ENCODE results near the gene TSC1. TPM values are rescaled to one million over a fixed set of nuclear protein-coding genes. Genes with fewer than 3 reads are reported as not detected.

TSC1 gene
- total RNA-seq, 4 donors from 2014 or later: 48.4 to 206 (median 92.3) TPM

- H3K4me1 ChIP-seq: peaks cover 0 to 8% (median 1%) of the 10 kb centered on the region in 4 donors
- no peak for DNase-seq
- intact Hi-C loops (cut with DNase I; ENCODE audit: low total_unique reads): no loop called here
- H3K4me3 ChIP-seq: no peak overlapping the region
- H3K27ac ChIP-seq: no peak overlapping the region
- in situ Hi-C loops (cut with MboI; ENCODE audit: low pct_ligation_motif_present in 1 of 4, low pct_unique_long_range_greater_than_20kb in 1 of 4, low sequenced_read_pairs in 3 of 4): no loop called here
- no peaks in the 10 kb centered on the region for H3K36me3 ChIP-seq
- no peaks in the 10 kb centered on the region for H3K9me3 ChIP-seq
- WGBS, 2 donors (ENCODE audit: low coverage in 1 of 2): 63% methylated on average over 4 of the region's 4 CpGs; no CpG with 5 or more reads in 1 of the 2 donors
- TF ChIP-seq POLR2AphosphoS5 (IDR thresholded peaks at IDR 0.05): no peak
- TF ChIP-seq EP300 (IDR thresholded peaks at IDR 0.05; ENCODE audit: low read depth): no peak
- TF ChIP-seq POLR2A (IDR thresholded peaks at IDR 0.05): no peak
- H3K27me3 ChIP-seq: peaks cover 77% of the 10 kb centered on the region
Measured at GRCh38 chr9:132985071-132985350, 40.6 kb upstream of the TSC1 start.

GRCh38 chr9:132984202-132985070 is 40.0 kb upstream of the TSC1 start:
- intact Hi-C loops (cut with DNase I; ENCODE audit: low total_unique reads) (no loop called here), in situ Hi-C loops (cut with MboI; ENCODE audit: low pct_ligation_motif_present in 1 of 4, low pct_unique_long_range_greater_than_20kb in 1 of 4, low sequenced_read_pairs in 3 of 4) (no loop called here)
- Histone ChIP-seq H3K4me1 (peaks cover 0 to 8% (median 1%) of the 10 kb centered on the region in 4 donors), H3K4me3 (no peak overlapping the region), H3K27me3 (peaks cover 78% of the 10 kb centered on the region), H3K27ac (no peak overlapping the region), H3K36me3 (no peaks in the 10 kb centered on the region), H3K9me3 (no peaks in the 10 kb centered on the region)
- no peak for DNase-seq
- no peak for TF ChIP-seq EP300 (IDR thresholded peaks at IDR 0.05; ENCODE audit: low read depth)
- TF ChIP-seq, protein P1, sequence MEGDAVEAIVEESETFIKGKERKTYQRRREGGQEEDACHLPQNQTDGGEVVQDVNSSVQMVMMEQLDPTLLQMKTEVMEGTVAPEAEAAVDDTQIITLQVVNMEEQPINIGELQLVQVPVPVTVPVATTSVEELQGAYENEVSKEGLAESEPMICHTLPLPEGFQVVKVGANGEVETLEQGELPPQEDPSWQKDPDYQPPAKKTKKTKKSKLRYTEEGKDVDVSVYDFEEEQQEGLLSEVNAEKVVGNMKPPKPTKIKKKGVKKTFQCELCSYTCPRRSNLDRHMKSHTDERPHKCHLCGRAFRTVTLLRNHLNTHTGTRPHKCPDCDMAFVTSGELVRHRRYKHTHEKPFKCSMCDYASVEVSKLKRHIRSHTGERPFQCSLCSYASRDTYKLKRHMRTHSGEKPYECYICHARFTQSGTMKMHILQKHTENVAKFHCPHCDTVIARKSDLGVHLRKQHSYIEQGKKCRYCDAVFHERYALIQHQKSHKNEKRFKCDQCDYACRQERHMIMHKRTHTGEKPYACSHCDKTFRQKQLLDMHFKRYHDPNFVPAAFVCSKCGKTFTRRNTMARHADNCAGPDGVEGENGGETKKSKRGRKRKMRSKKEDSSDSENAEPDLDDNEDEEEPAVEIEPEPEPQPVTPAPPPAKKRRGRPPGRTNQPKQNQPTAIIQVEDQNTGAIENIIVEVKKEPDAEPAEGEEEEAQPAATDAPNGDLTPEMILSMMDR (IDR thresholded peaks at IDR 0.05): no peak
- no peak for TF ChIP-seq POLR2AphosphoS5 (IDR thresholded peaks at IDR 0.05)
- no peak for TF ChIP-seq POLR2A (IDR thresholded peaks at IDR 0.05)
- WGBS, 2 donors (ENCODE audit: low coverage in 1 of 2): 54 to 58% methylated on average over 7 to 20 of the region's 20 CpGs

DNA sequence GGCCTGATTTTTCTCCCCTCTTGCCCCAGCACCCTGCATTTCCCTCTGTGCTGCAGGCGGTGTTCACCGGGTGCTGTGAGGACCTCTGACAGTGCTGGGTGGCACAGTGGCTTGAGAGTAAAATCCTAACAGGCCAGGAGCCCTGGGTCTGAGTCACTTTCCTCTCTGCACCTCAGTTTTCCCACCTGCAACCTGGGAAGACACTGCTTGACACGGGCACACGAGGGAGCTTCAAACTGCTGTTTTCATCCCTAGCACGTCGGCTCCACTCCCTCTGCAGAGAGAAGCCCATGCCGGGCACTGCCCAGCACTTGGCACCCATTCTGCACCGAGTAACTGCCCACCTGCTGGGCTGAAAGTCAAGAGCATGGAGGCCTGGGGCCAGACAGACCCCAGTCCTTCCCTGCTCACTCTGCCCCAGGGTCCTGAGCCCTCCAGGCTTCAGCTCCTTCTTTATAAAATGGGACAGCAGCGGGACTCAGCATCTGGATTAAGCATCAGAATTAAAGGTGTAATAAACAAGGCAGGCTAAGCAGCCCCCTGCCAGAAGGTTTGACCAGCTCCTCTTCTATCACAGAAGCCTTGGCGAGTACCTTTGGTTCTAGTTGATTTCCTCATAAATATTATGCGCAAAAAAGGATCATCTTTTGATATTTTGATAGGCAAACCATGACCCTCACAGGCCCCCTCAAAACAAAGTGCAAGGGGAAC is 39.2 kb upstream of the TSC1 start:
- no peak overlapping the region for H3K4me3 ChIP-seq
- H3K36me3 ChIP-seq: no peaks in the 10 kb centered on the region
- 83 to 89% methylated on average over 7 to 11 of the region's 11 CpGs for WGBS, 2 donors (ENCODE audit: low coverage in 1 of 2)
- TF ChIP-seq POLR2A (IDR thresholded peaks at IDR 0.05) (no peak), POLR2AphosphoS5 (IDR thresholded peaks at IDR 0.05) (no peak), EP300 (IDR thresholded peaks at IDR 0.05; ENCODE audit: low read depth) (no peak)
- TF ChIP-seq, protein P1 (IDR thresholded peaks at IDR 0.05): no peak
- H3K4me1 ChIP-seq: peaks cover 0 to 10% (median 3%) of the 10 kb centered on the region in 4 donors
- no peak overlapping the region for H3K27ac ChIP-seq
- DNase-seq: no peak
- intact Hi-C loops (cut with DNase I; ENCODE audit: low total_unique reads) (no loop called here), in situ Hi-C loops (cut with MboI; ENCODE audit: low pct_ligation_motif_present in 1 of 4, low pct_unique_long_range_greater_than_20kb in 1 of 4, low sequenced_read_pairs in 3 of 4) (no loop called here)
- H3K9me3 ChIP-seq: no peaks in the 10 kb centered on the region
- H3K27me3 ChIP-seq: peaks cover 81% of the 10 kb centered on the region

DNA sequence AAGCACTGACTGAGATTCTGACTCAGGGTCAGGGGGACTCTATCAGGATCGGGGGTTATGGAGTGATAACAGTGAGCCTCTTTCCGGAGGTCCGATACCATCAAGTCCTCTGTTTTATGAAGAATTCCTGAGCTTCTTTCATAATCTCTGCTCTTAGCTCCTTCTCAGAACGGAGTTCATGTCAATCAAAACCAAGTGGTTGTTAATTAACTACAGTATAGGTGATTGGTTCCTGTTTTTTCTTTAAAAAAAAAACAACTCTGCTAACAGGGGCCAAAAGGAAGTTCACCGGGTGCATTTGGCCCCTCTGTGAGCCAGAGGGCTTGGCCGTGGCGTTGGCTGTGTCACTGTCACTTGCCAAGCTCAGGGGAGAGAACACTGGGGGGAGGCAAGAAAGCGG is 38.0 kb upstream of the TSC1 start:
- in situ Hi-C loops (cut with MboI; ENCODE audit: low pct_ligation_motif_present in 1 of 4, low pct_unique_long_range_greater_than_20kb in 1 of 4, low sequenced_read_pairs in 3 of 4) (no loop called here), intact Hi-C loops (cut with DNase I; ENCODE audit: low total_unique reads) (no loop called here)
- Histone ChIP-seq H3K9me3 (no peaks in the 10 kb centered on the region), H3K27me3 (peaks cover 88% of the 10 kb centered on the region), H3K4me1 (peaks cover 0 to 22% (median 9%) of the 10 kb centered on the region in 4 donors), H3K4me3 (no peak overlapping the region), H3K27ac (no peak overlapping the region), H3K36me3 (no peaks in the 10 kb centered on the region)
- DNase-seq: no peak
- 35 to 42% methylated on average over 4 to 8 of the region's 8 CpGs for WGBS, 2 donors (ENCODE audit: low coverage in 1 of 2)
- TF ChIP-seq, protein P1 (IDR thresholded peaks at IDR 0.05): no peak
- TF ChIP-seq POLR2AphosphoS5 (IDR thresholded peaks at IDR 0.05) (no peak), EP300 (IDR thresholded peaks at IDR 0.05; ENCODE audit: low read depth) (no peak), POLR2A (IDR thresholded peaks at IDR 0.05) (no peak)

All from transverse colon (tissue), 4 donors.